HG03342 (cell line): ENCODE data around the gene TSPEAR.
"Not testable (repeated sequence)": the region's sequence is repeated elsewhere in the genome, so short reads cannot be mapped to it uniquely, and the experiment has no call there.

Experiments
- ATAC-seq: cut with Tn5 transposase; IDR thresholded peaks from one replicate; pipeline ENCODE4 v1.9.1; 2021; ENCODE audit warnings: mild to moderate bottlenecking, moderate library complexity; ENCODE audit not compliant: unreplicated experiment

Gene TSPEAR

DNA sequence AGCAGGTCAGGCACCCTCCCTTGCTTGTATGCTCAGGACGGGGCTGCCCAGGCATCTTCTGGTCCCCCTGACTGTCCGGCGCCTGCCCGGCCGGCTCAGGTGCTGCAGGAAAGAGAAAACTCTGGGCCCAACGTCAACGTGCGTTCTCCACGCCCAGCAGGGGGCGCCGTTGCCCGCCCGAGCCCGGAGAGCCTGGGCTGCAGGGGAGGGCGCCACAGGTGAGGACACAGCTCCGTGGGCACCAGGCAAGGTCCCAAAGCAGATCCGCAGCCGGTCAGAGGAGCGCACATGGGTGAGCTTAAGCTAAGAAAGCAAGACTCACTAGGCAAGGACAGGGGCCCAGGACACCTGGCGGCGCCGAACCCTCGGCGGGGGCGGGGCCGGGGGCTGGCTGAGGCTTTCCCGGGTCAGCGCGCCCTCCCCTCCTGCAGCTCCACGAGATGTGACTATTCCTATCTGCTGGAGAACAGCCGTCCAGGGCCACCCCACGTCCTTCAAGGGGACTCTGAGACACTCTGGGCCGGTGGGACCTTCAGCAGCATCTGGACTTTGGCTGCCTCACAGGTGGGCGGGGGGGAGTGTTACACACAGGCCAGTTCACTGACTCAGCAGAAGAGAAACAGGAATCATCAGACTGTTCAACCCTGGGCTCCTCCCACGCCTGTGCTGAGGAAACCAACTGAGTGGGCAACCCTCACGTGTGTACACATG, 200.7 kb downstream of the TSPEAR start:
- no peak for ATAC-seq

DNA sequence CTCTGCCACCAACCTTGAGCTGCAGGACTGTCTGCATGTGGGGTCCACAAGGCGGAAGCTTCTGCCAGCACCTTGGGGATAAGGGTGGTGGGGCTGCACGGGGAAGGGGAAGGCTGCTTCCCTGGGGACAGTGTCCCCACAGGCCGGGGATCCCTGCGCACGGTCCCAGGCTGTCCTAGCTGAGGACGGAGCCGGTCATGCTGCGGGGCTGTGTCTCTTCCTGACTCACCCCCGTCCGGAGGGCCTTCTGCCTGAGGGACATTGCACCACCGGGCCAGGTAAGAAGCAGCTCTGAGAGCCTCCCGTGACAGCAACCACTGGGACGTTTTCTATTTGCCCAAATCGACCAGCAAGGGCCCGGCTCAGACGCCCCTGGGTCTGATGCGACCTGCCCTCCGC, 201.3 kb downstream of the TSPEAR start:
- ATAC-seq: no peak

DNA sequence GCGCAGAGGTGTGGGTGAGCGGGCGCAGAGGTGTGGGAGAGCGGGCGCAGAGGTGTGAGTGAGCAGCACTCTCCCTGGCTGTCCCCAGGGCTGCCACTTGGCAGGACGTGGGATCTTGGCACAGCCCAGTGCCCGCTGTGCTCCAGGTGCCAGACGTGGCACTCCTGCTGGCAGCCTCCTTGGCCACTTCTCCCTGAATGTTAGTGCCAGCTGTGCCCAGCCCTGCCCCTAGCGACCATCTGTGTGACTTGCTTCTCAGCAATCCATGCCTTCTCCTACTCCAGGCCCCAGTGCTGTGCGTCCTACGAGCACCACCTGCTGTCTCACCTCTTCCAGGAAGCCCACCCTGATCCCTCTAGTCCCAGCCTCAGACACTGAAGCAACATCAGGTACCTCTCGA, 201.8 kb downstream of the TSPEAR start:
- no peak for ATAC-seq

DNA sequence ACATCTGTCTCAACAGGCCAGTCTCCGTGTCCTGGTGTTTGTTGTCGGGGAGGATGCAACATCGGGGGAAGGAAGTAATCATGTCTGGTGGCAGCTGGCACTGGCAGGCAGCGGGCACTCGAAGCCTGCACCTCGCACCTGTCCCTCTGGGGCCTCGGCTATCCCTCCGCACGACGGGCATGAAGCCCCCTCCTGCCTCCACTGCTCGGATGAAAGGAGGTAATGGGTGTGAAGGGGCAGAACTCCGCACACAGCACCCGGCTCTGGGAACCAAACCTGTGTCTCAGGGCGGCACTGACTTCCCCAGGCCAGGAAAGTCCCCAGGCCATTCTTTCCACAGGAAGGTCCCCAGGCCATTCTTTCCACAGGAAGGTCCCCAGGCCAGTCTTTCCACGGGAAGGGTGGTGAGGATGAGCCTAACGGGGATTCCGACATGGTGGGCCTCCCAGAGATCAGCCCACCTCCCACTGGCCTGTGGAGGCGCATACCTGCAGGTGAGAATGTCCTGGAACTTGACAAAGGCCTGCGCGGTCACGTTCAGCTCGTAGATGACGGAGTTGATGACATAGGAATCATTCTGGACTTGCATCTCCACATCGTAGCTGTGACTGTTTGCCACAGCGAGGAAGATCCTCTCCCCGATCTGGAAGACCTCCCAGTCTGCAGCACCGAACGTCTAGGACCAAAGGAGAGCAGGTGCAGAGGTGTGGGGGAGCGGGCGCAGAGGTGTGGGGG, 202.5 kb downstream of the TSPEAR start:
- ATAC-seq: no peak

DNA sequence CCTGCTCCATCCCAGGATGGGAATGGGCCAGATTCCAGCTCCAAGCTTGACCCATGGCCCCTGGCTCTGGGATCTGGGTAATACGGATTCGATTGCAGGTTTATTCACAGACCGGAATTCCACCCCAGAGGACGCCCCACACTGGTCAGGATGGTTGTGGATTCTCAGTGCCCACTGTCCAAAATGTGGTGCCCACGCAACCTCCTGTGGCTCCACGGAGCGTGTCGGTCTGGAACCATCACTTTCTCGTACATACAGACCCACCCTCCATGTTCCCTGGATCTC, 203.0 kb downstream of the TSPEAR start:
- ATAC-seq: no peak

DNA sequence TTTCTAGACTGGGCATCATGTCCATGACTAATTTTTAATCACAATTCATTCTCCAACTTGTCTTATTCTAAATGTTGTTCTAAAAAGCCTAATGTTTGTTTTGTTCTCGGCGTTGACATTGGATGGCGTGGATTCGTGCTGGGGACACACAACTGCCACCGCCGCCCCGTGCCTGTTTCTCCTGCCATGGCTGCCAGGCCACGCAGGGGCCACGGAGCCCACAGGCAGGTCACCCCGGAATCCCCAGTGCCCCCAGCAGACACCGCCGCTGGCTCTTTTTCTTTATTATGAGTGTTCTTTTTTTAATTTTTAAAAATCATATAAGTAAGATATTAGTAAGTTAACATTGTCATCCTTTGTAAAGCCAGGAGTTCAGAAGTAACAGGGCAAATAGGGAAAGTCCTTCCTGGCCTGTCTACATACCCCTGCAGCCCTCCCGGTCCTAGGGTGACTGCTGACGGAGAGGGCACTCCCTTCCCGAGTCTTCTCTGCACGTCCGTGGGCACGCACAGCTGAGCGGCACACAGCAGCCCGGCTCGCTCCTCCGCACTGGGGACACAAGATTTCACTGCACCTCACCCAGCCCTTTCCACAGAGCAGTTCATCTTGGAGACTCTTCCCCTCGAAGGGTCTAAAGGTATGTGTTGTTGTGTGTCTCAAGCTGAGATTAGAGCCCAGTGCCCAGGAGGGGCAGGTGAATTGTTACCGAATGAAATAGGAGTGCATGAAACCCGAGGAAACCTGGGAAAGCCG, 203.5 kb downstream of the TSPEAR start:
- ATAC-seq: no peak

DNA sequence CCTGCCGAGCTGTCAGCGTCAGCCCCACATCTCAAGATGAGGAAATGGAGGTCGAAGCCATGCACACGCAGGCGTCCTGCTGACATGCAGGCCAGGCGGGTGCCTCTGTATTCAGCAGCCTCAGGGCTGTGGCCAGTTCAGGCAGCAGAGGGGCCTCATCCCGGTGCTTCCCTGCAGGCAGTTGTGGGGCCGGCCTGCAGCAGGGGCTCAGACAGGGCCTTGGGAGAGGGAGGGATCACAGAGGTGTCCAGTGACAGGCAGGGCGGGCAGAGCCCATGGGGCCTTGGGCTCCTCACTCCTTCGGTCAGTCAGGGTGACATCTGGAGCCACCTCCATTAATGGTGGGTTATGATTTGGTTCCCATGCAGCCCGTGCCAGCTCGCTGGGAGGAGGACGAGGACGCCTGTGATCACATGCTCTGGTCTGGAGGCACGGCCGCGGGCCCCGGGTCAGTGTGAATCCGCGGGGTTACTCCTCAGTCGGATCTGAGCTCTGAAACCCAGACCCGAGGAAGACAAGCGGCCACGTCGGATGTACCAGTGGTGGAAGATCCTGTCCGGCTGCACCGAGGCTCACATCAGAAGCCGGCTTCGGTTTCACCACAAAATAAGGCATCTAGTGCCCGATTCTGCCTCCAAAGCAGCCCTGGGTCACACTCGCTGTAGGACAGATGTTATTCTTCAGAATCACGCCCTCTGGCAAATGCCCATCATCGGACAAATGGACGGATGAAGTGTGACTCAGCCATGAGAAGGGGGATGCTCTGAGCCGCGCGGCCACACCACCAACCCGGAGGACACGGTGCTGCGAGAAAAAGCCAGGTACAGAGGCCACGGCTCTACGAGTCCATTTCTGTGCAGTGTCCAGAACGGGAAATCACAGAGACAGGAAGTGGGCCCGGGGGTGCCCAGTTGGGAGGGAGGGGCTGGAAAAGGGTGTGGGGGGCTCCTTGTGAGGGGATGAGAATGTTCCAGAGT, 204.8 kb downstream of the TSPEAR start:
- no peak for ATAC-seq

DNA sequence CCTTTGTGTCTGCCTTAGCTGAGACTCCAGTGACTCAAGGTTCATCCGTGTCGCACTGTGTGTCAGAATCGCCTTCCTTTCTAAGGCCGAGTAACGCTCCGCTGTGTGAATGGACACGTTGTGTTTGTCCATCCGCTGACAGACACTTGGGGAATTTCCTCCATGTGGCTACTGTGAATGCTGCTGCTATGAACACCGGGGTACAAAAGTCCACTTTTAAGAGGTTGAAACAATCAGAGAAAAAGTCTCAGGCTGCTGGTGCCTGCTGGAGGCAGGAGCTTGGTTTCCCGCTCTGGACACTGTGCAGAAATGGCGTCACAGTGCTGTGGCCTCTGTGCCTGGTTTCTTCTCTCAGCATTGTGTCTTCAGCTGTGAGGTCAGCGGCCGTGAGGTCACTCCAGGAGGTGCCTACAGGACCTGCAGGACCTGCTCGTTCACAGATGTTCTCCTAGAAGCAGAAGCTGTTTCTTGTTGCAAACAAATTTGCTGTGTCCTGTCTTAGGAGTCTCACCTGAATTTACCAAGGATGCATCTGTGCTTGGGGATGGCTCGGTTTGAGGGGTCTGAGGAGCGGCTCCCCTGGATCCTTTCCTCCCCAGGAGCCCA, 205.6 kb downstream of the TSPEAR start:
- ATAC-seq: no peak

DNA sequence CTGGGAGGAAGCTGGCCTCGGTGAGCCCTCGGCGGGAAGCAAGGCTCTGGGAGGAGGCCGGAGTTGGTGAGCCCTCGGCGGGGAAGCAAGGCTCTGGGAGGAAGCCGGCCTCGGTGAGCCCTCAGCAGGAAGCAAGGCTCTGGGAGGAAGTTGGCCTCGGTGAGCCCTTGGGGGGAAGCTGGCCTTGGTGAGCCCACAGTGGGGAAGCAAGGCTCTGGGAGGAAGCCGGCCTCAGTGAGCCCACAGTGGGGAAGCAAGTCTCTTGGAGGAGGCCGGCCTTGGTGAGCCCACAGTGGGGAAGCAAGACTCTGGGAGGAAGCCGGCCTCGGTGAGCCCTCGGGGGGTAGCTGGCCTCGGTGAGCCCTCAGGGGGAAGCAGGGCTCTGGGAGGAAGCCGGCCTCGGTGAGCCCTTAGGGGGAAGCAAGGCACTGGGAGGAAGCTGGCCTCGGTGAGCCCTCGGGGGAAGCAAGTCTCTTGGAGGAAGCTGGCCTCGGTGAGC, 207.4 kb downstream of the TSPEAR start:
- no peak for ATAC-seq

DNA sequence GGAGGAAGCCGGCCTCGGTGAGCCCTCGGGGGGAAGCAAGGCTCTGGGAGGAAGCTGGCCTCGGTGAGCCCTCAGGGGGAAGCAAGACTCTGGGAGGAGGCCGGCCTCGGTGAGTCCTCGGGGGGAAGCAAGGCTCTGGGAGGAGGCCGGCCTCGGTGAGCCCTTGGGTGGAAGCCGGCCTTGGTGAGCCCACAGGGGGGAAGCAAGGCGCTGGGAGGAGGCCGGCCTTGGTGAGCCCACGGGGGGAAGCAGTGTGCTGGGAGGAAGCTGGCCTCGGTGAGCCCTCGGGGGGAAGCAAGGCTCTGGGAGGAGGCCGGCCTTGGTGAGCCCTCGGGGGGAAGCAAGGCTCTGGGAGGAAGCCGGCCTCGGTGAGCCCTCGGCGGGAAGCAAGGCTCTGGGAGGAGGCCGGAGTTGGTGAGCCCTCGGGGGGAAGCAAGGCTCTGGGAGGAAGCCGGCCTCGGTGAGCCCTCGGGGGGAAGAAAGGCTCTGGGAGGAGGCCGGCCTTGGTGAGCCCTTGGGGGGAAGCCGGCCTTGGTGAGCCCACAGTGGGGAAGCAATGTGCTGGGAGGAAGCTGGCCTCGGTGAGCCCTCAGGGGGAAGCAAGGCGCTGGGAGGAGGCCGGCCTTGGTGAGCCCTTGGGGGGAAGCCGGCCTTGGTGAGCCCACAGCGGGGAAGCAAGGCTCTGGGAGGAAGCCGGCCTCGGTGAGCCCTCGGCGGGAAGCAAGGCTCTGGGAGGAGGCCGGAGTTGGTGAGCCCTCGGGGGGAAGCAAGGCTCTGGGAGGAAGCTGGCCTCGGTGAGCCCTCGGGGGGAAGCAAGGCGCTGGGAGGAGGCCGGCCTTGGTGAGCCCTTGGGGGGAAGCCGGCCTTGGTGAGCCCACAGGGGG, 208.1 kb downstream of the TSPEAR start:
- not testable (repeated sequence) for ATAC-seq

DNA sequence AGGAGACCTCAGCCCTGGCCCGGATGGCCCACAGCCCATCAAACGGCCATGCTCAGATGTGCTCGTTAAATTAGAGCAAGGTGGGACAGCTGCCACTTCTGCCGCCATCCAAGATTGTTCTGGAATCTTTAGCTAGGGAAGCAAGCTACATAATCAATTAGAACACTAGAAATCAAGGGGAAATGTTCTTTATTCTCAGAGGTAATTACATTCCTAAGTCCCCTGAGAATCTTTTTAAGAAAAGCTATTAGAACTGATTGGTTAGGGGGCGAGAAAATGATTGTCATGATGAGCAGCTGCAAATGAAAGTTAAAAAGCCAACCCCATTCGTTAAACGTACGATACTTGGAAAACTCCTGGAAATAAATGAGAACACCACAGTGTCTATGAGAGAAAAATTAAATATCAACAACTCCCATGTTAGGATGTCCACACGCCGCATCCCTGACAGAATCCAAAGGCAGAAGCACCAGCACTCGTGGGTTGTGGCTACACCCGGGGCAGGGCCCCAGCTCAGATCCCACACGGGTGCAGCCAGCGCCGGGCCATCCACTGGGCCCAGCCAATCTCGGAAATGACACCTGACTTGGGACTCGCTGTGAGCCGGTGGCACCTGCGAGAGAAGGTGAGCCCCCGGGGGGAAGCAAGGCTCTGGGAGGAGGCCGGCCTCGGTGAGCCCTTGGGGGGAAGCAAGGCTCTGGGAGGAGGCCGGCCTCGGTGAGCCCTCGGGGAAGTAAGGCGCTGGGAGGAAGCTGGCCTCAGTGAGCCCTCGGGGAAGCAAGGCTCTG, 209.0 kb downstream of the TSPEAR start:
- no peak for ATAC-seq

DNA sequence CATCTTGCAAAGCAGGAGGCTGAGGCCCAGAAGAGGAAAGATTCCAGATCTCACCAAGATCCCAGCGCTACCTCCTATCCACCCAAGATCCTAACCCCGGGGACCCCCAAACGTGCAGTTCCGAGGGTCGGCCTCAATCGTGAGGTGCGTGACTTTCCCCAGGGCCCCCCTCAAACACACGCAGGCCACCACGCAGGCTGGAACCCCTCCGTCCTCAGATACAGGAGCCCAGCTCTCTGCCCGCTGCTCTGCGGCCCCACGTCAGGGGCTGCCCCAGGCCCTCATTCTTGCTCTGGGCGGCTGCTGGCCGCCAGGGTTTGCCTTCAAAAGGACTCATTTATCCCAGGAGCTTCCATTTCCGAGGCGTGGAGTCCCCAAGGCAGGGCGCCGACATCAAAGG, 211.3 kb downstream of the TSPEAR start:
- ATAC-seq: no peak

DNA sequence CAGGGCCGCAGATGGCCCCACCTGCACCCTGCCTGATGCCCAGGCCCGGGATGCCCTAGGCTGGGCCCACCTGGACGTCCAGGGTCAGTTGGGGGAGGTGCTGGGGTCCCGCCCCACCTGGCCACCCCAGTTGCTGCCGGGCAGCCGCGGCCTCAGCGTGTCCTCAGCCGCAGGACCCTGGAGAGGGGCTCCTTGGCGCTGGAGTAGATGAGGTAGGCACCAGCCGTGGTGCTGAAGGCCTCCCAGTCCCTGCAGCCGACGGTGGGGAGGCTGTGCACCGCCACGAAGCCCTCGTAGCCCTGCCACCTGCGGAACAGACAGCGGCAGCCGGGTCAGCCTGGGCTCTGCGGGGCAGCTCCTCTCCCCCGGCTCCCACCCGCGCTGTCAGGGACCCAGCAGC, 211.7 kb downstream of the TSPEAR start:
- no peak for ATAC-seq

DNA sequence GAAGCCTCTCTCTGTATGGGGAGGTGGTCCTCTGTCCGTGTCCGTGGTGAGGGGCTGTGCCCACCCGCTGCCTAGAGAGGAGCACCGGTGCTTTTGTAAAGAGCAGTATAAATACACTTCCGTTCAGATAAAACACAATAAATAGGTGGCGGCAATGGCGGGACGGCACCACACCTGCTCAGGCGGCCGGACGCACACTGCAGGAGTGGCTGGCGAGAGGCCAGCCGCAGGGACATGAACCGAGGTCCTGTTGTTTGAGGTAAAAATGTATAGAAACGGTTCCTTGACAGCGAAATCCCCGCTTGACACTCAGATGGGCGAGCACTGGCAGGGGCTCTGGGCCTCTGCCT, 212.2 kb downstream of the TSPEAR start:
- ATAC-seq: no peak

DNA sequence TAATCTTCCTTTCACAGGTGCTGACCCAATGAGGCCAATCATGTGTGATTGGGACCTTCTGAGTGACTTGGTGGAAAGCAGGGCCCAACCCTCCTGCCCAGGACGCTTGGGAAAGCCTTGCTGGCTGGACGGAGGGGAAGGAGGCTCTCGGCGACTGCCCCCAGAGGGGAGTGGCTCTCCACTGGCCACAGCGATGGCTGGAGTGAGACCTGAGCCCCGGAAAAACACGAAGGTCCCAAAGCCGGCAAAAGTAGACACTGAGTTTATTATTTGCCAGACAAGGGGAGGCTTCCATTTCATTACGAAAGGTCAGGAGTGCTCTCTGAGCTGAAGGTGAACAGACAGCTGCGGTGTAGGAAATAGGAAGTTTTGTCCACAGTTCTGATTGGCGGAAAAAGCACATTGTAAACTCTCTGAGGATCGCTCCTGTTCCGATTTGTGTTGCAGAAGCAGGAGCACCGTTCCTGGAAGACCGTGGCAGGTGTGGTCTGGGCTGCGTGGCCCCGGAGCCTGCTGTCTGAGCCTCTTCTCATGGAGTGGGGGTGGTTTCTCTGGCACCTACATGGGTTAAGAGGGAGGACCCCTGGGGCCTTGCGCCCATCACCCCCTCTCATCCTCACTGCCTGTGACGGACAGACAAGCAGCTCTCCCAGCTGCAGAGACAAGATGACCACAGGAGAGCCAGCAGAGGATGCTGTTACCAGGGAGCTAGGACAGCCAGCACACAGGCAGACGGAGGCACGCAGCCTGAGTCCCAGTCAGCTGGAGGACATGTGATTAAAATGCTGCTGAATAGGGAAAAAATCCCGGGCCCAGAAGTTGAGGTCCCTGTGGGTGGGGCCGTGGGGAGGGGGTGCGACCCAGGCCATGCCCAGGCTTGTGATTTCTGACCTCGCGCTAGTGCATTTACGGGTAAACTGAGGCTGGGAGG, 212.8 kb downstream of the TSPEAR start:
- ATAC-seq: no peak

DNA sequence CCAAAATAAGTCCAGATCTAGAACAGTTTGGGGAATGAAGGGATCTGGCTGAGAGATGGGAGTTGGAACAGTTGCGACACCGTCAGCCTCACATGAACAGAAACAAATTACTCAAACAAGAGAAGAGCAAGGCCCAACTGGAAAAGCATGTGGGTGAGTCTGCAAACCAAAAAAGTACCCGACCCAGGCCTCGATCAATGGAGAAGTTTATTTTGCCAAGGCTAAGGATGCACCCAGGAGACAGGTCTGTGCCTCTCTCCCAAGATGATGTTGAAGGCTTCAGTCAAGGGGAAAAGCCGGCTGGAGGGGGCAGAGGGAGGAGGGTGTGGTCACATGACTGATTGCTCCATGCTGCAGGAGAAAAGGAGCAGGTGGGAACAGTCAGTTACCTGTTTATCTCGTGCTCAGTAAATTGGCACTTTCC, 213.7 kb downstream of the TSPEAR start:
- ATAC-seq: no peak
